HAP-1 (cell line): ENCODE data around the gene GRIA3.

Source experiments
- DNase-seq, 2 experiments: peaks; one replicate each; pipeline ENCODE4 v3.0.0-alpha.2; 2016 to 2020; ENCODE audit warnings: low spot score in 2 of 2
- H3K27me3 ChIP-seq: fragments of 250-450 bp; sonication (Bioruptor Pico); 2 replicates; pipeline ENCODE4 v1.5.1; 2020; ENCODE audit warnings: low read depth, mild to moderate bottlenecking, moderate library complexity
- H3K36me3 ChIP-seq: fragments of 250-450 bp; sonication (Bioruptor Pico); replicated peaks from 2 replicates; pipeline ENCODE4 v1.5.1; 2020; ENCODE audit warnings: mild to moderate bottlenecking
- H3K4me1 ChIP-seq: fragments of 250-450 bp; sonication (Bioruptor Pico); 2 replicates; pipeline ENCODE4 v1.5.1; 2020; ENCODE audit warnings: mild to moderate bottlenecking
- H3K4me3 ChIP-seq: fragments of 250-450 bp; sonication (Bioruptor Pico); 2 replicates; pipeline ENCODE4 v1.5.1; 2020; ENCODE audit warnings: mild to moderate bottlenecking, moderate library complexity
- H3K9me3 ChIP-seq: fragments of 250-450 bp; sonication (Bioruptor Pico); 2 replicates; pipeline ENCODE4 v1.5.1; 2020; ENCODE audit warnings: mild to moderate bottlenecking, moderate library complexity
- in situ Hi-C: fragments of 300-500 bp; cut with MboI; formaldehyde crosslinking; loops from 3 replicates; pipeline ENCODE4 v1.14.3; 2020; ENCODE audit warnings: low sequenced_read_pairs, inconsistent platforms, mixed read lengths

The GRIA3 gene

GRCh38 chrX:123311486-123311885 is 127.4 kb downstream of the GRIA3 start:
- H3K4me1 ChIP-seq, result no peaks in the 10 kb centered on the region
- DNase-seq, result no peak
- H3K4me3 ChIP-seq, result no peak overlapping the region
- no peaks in the 10 kb centered on the region for H3K36me3 ChIP-seq
- in situ Hi-C loops, result no loop called here
- no peaks in the 10 kb centered on the region; the same call in 1 of the 2 replicates for H3K27me3 ChIP-seq
- no peaks in the 10 kb centered on the region for H3K9me3 ChIP-seq

- in situ Hi-C loops, result no loop called here
- Histone ChIP-seq H3K4me1 (no peaks in the 10 kb centered on the region), H3K27me3 (no peaks in the 10 kb centered on the region), H3K9me3 (no peaks in the 10 kb centered on the region), H3K36me3 (no peaks in the 10 kb centered on the region), H3K4me3 (no peak overlapping the region)
- no peak for DNase-seq
Observed at GRCh38 chrX:123313486-123313885, 129.4 kb downstream of the GRIA3 start.

DNA sequence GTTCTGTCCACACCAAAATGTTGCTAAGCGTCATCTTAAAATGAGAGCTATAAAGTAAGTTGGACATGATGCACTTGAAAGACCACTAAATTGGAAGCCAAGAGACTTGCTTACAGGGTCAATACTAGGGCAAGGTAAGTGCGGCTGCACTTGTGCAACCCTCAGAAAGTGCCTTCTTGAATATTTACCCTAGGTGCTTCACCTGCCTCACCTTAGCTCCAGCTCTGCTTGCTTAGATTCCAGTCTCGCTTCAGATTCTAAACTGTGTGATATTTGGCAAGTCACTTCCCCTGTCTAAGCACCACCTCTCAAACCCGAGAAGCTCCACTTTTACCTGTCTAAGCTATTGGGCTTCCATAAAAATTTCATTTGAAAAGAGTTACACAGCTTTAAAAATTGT is 136.5 kb downstream of the GRIA3 start:
- in situ Hi-C loops, result no loop called here
- H3K9me3 ChIP-seq, result no peaks in the 10 kb centered on the region

DNA sequence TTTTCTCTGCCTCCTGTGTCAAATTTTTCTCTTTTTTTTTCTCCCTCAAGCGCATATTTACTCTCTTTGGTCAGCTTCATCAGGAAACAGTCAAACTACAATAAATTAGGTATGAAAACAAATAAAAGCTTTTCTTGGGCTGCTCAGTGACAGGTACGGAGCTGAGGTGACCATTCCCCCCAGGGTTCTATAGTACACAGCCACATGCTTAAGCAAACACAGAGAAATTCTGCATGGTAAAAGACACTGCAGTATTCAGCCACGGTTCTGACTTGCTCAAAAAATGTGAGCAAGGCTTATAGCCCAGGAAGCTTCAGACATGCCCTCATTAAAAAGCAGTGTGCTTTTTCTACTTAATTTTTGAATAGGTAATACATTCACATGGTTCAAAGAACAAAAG is 138.5 kb downstream of the GRIA3 start:
- Histone ChIP-seq H3K4me1 (no peaks in the 10 kb centered on the region), H3K4me3 (no peak overlapping the region), H3K27me3 (no peaks in the 10 kb centered on the region; the same call in 1 of the 2 replicates), H3K9me3 (no peaks in the 10 kb centered on the region), H3K36me3 (no peaks in the 10 kb centered on the region)
- DNase-seq, result no peak
- in situ Hi-C loops, result no loop called here

More for the DNA sequence above, 136.5 kb downstream of the GRIA3 start:
- no peaks in the 10 kb centered on the region for H3K27me3 ChIP-seq
- no peak overlapping the region for H3K4me3 ChIP-seq
- DNase-seq, result no peak
- H3K36me3 ChIP-seq, result no peaks in the 10 kb centered on the region
- no peaks in the 10 kb centered on the region for H3K4me1 ChIP-seq

- Histone ChIP-seq H3K4me3 (no peak overlapping the region), H3K4me1 (no peaks in the 10 kb centered on the region), H3K36me3 (no peaks in the 10 kb centered on the region), H3K9me3 (no peaks in the 10 kb centered on the region), H3K27me3 (peaks cover 3% of the 10 kb centered on the region)
- in situ Hi-C loops, result no loop called here
- no peak for DNase-seq
Observed at GRCh38 chrX:123324625-123325024, 140.5 kb downstream of the GRIA3 start.

- Histone ChIP-seq H3K27me3 (peaks cover 3% of the 10 kb centered on the region), H3K9me3 (no peaks in the 10 kb centered on the region), H3K4me3 (no peak overlapping the region), H3K4me1 (no peaks in the 10 kb centered on the region), H3K36me3 (no peaks in the 10 kb centered on the region)
- in situ Hi-C loops, result no loop called here
- DNase-seq, result no peak
Observed at GRCh38 chrX:123330229-123330942, 146.3 kb downstream of the GRIA3 start.

DNA sequence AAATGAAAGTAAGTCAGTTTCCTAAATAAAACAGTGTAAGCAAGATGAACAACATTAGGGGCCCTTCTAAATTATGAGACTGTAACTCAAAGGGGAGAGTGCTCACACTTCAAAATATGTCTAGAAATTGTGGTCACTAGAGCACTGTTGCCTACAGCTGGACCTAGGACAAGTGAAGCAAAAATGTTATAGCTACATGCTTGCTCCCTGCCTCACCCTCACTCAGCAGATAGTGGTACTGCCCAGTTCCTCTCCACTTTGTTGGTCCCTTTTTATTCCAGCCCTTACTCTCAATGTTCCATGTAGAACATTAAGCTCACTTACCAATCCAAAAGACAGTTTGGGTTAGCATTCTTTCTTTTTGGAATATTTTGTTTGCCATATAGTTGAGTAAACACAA is 147.3 kb downstream of the GRIA3 start:
- in situ Hi-C loops, result no loop called here
- no peaks in the 10 kb centered on the region for H3K4me1 ChIP-seq
- H3K4me3 ChIP-seq, result no peak overlapping the region
- H3K27me3 ChIP-seq, result peaks cover 3% of the 10 kb centered on the region
- H3K36me3 ChIP-seq, result no peaks in the 10 kb centered on the region
- no peaks in the 10 kb centered on the region for H3K9me3 ChIP-seq
- DNase-seq, result no peak

DNA sequence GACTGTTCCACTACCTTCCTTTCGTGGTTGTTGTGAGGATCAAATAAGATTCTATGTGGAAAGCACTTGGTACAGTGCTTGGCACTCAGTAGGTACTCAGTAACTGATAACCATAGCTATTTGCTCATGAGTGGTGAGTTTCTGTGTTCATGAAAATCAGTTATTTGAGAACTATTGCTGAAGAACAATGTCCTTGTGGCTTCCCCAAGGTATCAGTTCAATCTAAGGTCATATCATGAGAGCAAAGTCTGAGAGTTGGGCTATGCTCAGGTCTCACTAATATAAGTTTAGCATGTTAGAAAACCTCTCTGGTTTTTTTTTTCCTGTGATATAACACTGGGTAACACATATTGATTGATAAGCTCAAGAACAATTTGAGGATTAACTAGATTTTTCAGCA is 147.8 kb downstream of the GRIA3 start:
- Histone ChIP-seq H3K9me3 (no peaks in the 10 kb centered on the region), H3K4me1 (no peaks in the 10 kb centered on the region), H3K36me3 (no peaks in the 10 kb centered on the region), H3K4me3 (no peak overlapping the region), H3K27me3 (peaks cover 3% of the 10 kb centered on the region)
- no peak for DNase-seq
- in situ Hi-C loops, result no loop called here

- Histone ChIP-seq H3K4me1 (no peaks in the 10 kb centered on the region), H3K27me3 (no peaks in the 10 kb centered on the region), H3K4me3 (no peak overlapping the region), H3K36me3 (no peaks in the 10 kb centered on the region), H3K9me3 (no peaks in the 10 kb centered on the region)
- no peak for DNase-seq
- in situ Hi-C loops, result no loop called here
Observed at GRCh38 chrX:123336666-123337065, 152.6 kb downstream of the GRIA3 start.

- peaks cover 3% of the 10 kb centered on the region; the same call in 1 of the 2 replicates for H3K27me3 ChIP-seq
- H3K4me3 ChIP-seq, result no peak overlapping the region
- in situ Hi-C loops, result no loop called here
- no peaks in the 10 kb centered on the region for H3K36me3 ChIP-seq
- H3K9me3 ChIP-seq, result no peaks in the 10 kb centered on the region
- DNase-seq, result no peak
- H3K4me1 ChIP-seq, result no peaks in the 10 kb centered on the region
Observed at GRCh38 chrX:123337886-123338639, 154.0 kb downstream of the GRIA3 start.

GRCh38 chrX:123339221-123339905 is 155.3 kb downstream of the GRIA3 start:
- Histone ChIP-seq H3K4me3 (no peak overlapping the region), H3K9me3 (no peaks in the 10 kb centered on the region), H3K27me3 (peaks cover 5% of the 10 kb centered on the region; the same call in 1 of the 2 replicates), H3K4me1 (no peaks in the 10 kb centered on the region), H3K36me3 (no peaks in the 10 kb centered on the region)
- no peak for DNase-seq
- in situ Hi-C loops, result no loop called here

- Histone ChIP-seq H3K9me3 (no peaks in the 10 kb centered on the region), H3K27me3 (peaks cover 5% of the 10 kb centered on the region; the same call in 1 of the 2 replicates), H3K4me3 (no peak overlapping the region), H3K4me1 (no peaks in the 10 kb centered on the region), H3K36me3 (no peaks in the 10 kb centered on the region)
- in situ Hi-C loops, result no loop called here
- no peak for DNase-seq
Observed at GRCh38 chrX:123340696-123341095, 156.6 kb downstream of the GRIA3 start.

DNA sequence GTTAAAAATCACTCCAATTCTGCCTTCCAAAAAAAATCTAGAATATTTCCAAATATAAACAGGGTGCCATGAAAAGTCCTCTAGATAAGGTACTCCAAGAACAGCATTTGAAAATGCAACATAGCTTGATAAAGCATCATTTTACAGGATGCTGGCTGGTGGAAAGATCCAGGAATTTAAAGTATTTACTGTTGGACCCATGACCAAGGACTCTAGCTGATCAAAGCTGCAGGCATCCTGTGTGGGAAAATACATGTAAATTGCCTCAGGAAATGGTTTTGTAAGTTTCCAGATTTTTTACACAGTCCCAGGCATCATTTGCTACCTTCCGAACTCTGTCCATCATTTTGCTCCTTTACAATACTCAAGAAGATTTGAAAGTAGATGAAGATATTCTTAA is 164.4 kb downstream of the GRIA3 start:
- Histone ChIP-seq H3K4me1 (no peaks in the 10 kb centered on the region), H3K9me3 (no peaks in the 10 kb centered on the region), H3K27me3 (peaks cover 10% of the 10 kb centered on the region), H3K4me3 (no peak overlapping the region), H3K36me3 (no peaks in the 10 kb centered on the region)
- in situ Hi-C loops, result no loop called here
- DNase-seq, result no peak

- no peak for DNase-seq
- Histone ChIP-seq H3K9me3 (no peaks in the 10 kb centered on the region), H3K4me1 (no peaks in the 10 kb centered on the region), H3K4me3 (no peak overlapping the region), H3K36me3 (no peaks in the 10 kb centered on the region), H3K27me3 (peaks cover 13% of the 10 kb centered on the region)
- in situ Hi-C loops, result no loop called here
Observed at GRCh38 chrX:123350226-123350625, 166.1 kb downstream of the GRIA3 start.
